ENCODE measurements around the gene CELA3B. TPM values are rescaled to one million over a fixed set of nuclear protein-coding genes. Genes with fewer than 3 reads are reported as not detected.
A peak's percentile ranks its signal among the peaks of the same experiment; 100 is the strongest.
"Not testable (repeated sequence)": the region's sequence is repeated elsewhere in the genome, so short reads cannot be mapped to it uniquely, and the experiment has no call there.

The CELA3B gene
- total RNA-seq, 4 donors from 2014 or later: not detected

DNA sequence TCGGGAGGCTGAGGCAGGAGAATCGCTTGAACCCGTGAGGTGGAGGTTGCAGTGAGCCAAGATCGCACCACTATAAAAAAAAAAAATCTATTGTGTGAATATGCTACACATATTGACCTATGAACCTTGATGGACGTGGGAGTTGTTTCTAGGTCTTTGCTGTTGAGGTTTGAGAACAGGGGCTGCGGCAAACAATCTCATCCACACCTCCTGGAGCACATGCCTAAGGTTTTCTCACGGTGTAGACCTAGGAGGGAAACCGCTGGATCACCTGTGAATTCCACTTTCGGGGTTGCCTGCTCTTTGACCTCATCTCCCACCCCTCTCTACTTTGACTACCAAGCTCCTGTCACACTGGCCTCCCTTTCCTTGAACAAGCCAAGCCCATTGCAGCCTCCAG lies 1.5 kb upstream of the CELA3B start:
- H3K4me3 ChIP-seq, H3K9me3 ChIP-seq, DNase-seq, H3K27ac ChIP-seq, H3K4me1 ChIP-seq, H3K27me3 ChIP-seq, H3K36me3 ChIP-seq: not testable (repeated sequence)

DNA sequence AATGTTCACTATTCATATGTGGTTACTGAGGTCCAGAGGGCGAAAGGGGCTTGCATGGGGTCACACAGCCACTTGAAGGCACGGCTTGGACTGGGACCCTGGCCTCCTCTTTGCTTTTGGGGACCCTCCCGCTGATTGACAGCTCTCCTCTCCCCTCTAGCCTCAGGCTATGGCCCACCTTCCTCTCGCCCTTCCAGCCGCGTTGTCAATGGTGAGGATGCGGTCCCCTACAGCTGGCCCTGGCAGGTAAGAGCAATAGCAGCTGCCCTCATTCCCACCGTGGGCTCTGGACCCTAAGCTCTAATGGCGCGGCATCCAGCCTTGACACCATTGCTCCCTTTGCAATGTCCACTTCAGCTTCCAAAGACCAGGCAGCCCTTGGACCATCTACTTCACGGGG lies 1.4 kb downstream of the CELA3B start:
- H3K27ac ChIP-seq, H3K9me3 ChIP-seq, H3K4me1 ChIP-seq, DNase-seq, H3K36me3 ChIP-seq, H3K27me3 ChIP-seq, H3K4me3 ChIP-seq: not testable (repeated sequence)

DNA sequence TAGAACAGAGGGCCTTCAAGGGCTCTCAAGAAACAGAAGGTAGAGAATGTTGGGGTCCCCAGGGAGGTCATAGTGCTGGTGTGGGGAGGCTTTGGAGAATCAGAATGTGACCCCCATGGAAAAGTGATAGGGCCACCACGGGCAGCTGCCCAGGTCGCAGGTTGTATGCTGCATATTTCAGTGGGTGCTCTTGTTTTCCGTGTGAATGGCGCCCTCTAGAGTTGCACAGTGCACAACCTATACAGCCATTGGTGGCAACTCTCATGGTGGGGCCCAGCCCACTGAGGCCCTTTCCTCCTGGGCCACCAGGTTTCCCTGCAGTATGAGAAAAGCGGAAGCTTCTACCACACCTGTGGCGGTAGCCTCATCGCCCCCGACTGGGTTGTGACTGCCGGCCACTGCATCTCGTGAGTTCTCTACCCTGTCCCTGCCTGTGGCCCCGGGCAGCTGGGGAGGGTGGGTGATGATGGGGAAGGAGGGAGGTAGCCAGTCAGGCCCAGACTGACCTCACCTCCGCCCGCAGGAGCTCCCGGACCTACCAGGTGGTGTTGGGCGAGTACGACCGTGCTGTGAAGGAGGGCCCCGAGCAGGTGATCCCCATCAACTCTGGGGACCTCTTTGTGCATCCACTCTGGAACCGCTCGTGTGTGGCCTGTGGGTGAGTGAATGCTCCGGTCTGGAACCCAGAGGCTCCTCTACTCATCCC lies 3.8 kb downstream of the CELA3B start:
- H3K9me3 ChIP-seq, H3K4me3 ChIP-seq, H3K4me1 ChIP-seq, H3K27ac ChIP-seq, H3K27me3 ChIP-seq, H3K36me3 ChIP-seq: not testable (repeated sequence)
- peak in 1 of 3 donors; percentile 55 for DNase-seq

DNA sequence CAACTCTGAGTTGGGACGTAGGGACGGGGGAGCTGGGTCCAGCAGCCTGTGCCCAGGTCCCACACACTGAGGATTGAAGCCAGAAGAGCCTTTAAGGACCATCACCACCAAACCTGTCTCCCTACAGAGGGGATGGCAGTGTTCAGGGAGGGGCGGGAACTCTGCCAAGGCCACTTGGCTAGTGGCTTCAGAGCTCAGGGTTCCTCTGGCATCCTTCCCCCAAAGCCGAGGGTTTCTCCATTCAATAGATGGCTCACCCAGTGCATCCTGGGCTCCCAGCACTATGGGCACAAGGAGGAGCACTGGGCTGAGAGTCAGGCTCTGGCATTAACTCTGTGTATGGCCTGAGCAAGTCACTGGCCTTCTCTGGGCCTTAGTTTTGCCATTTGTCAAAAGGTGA lies 4.4 kb downstream of the CELA3B start:
- H3K36me3 ChIP-seq, DNase-seq, H3K27ac ChIP-seq, H3K4me1 ChIP-seq, H3K27me3 ChIP-seq, H3K4me3 ChIP-seq, H3K9me3 ChIP-seq: not testable (repeated sequence)

DNA sequence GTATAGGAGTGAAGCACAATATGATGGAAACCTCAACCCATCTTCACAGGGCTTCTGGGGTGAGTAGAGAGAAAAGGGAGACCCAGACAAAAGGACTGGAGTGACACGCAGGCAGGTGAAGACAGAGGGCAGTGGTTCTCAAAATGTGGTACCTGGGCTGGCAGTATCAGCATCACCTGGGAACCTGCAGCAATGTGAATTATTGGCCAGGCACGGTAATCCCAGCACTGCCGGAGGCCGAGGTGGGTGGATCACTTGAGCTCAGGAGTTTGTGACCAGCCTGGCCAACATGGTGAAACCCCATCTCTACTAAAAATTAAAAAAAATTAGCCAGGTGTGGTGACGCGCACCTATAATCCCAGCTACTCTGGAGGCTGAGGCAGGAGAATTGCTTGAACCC lies 5.3 kb downstream of the CELA3B start:
- not testable (repeated sequence) for DNase-seq, H3K27me3 ChIP-seq, H3K27ac ChIP-seq, H3K4me3 ChIP-seq, H3K36me3 ChIP-seq, H3K9me3 ChIP-seq, H3K4me1 ChIP-seq

DNA sequence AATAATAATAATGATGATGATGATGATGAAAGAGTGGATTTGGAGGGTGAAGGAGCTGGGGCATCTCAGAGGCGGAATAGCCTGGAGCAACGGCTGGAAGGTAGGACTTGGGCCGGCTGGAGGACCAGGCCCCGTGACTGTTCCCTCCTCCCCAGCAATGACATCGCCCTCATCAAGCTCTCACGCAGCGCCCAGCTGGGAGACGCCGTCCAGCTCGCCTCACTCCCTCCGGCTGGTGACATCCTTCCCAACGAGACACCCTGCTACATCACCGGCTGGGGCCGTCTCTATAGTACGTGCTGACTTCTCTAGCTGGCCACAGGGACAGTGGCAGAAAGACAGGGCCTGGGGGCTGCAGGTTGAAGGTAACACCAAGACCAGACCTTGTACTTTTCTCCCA lies 6.7 kb downstream of the CELA3B start:
- DNase-seq, H3K27ac ChIP-seq, H3K4me1 ChIP-seq, H3K9me3 ChIP-seq, H3K36me3 ChIP-seq, H3K4me3 ChIP-seq, H3K27me3 ChIP-seq: not testable (repeated sequence)

DNA sequence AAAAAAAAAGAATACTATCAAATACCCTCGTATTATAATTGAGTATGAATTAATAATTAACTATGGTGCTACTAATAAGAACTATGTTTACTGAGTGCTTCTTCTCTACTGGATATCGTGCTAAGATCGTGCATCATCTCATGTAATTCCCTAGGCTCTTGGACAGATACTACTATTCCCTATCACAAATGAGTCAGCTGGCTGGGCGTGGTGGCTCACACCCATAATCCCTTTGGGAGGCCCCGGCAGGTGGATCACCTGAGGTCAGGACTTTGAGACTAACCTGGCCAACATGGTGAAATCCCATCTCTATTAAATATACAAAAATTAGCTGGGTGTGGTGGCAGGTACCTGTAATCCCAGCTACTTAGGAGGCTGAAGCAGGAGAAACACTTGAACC lies 9.1 kb downstream of the CELA3B start:
- not testable (repeated sequence) for H3K27ac ChIP-seq, H3K9me3 ChIP-seq, H3K4me3 ChIP-seq, H3K27me3 ChIP-seq, H3K4me1 ChIP-seq, DNase-seq, H3K36me3 ChIP-seq

DNA sequence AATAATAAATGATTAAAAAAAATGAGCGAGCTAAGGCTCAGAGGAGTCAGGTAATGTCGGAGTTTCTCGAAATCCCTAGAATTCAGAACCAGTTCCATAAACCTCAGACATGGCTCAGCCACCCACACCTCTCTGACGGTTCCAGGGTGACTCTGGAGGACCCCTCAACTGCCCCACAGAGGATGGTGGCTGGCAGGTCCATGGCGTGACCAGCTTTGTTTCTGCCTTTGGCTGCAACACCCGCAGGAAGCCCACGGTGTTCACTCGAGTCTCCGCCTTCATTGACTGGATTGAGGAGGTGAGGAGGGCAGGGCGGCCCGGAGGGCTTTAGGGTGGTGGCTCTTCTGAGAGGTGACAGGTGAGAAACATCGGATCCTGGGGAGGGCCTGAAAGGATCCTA lies 9.6 kb downstream of the CELA3B start:
- not testable (repeated sequence) for H3K4me3 ChIP-seq, H3K9me3 ChIP-seq, H3K36me3 ChIP-seq, H3K27ac ChIP-seq, DNase-seq, H3K27me3 ChIP-seq, H3K4me1 ChIP-seq

DNA sequence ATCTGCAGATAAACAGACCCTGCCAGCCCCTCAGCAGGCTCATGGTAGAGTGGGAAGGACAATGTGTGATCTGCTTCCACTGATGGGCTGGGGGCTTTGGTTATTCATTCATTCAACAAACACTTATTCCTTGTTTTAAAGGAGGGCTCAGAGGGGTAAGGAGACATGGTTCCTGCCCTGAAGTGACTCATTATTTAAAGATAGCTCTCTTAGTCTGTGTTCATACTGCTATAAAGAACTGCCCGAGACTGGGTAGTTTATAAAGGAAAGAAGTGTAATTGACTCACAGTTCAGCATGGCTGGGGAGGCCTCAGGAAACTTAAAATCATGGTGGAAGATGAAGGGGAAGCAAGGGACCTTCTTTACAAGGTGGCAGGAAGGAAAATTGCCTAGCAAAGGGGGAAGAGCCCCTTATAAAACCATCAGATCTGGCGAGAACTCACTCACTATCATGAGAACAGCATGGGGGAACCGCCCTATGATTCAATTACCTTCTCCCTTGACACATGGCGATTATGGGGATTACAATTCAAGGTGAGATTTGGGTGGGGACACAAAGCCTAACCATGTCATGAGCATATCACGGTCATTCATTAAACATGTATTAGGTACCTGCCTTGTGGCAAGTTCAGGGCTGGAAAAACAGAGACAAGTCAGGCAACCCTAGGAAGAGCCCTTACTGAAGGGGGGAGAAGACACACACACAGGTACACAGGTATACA lies 13.0 kb downstream of the CELA3B start:
- H3K36me3 ChIP-seq, H3K27me3 ChIP-seq, H3K4me3 ChIP-seq, H3K9me3 ChIP-seq, H3K4me1 ChIP-seq: not testable (repeated sequence)
- DNase-seq: peak in 1 of 3 donors; percentile 8
- peak overlapping the region in 1 of 4 donors; percentile 49 for H3K27ac ChIP-seq

DNA sequence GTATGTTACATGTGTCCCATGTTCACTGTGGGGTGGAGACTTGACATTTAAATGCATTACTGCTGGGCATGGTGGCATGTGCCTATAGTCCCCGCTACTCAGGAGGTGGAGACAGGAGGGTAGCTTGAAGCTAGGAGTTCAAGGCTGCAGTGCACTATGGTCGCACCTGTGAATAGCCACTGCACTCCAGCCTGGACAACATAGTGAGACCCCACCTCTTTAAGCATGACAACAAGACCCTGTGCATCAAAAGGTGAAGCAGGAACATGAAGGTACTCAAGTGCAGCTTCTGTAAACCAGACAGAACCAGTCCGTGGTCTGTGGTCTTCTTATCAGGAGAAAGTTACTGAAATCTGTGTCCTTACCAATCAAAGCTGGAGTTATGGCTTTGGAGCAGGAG lies 15.4 kb downstream of the CELA3B start:
- not testable (repeated sequence) for H3K27me3 ChIP-seq

DNA sequence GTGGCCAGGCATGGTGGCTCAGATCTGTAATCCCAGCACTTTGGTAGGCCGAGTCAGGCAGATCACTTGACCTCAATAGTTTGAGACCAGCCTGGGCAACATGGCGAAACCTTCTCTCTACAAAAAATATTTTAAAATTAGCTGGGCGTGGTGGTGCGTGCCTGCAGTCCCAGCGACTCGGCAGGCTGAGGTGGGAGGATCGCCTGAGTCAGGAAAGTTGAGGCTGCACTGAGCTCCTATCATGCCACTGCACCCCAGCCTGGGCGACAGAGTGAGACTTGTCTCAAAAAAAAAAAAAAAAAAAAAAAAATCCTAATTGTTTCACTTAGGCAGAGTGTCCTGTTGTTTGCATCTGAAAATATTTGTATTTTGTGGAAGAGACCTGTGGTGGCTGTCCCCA lies 17.9 kb downstream of the CELA3B start:
- H3K27me3 ChIP-seq, H3K4me1 ChIP-seq, H3K27ac ChIP-seq, H3K9me3 ChIP-seq, H3K4me3 ChIP-seq, H3K36me3 ChIP-seq: not testable (repeated sequence)
- peak in 1 of 3 donors; percentile 26 for DNase-seq

More for the DNA sequence above, 15.4 kb downstream of the CELA3B start:
- not testable (repeated sequence) for H3K4me3 ChIP-seq, H3K27ac ChIP-seq, H3K9me3 ChIP-seq, H3K36me3 ChIP-seq, H3K4me1 ChIP-seq
- DNase-seq: peak in 1 of 3 donors; percentile 6

DNA sequence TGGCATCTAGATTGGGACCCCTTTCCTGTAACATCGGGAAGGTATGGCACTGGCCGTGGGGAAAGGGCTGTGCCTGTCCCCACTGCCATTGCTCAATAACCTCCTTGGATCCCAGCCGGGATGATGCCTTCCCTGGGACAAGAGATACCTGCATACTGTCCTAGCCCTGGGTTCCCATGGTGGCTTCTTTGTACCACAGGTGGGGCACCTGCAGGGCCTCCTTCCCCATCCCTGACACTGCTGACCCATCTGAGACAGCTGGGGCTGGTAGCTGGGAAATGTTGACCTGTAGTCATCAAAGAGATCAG lies 19.8 kb downstream of the CELA3B start:
- peak overlapping the region in 3 of 4 donors; percentile 42 to 87 (median 80) for H3K27ac ChIP-seq
- H3K36me3 ChIP-seq, H3K4me1 ChIP-seq, H3K27me3 ChIP-seq, H3K9me3 ChIP-seq: not testable (repeated sequence)
- H3K4me3 ChIP-seq: peak overlapping the region in 1 of 4 donors; percentile 28
- peak in 1 of 3 donors; percentile 44 for DNase-seq

DNA sequence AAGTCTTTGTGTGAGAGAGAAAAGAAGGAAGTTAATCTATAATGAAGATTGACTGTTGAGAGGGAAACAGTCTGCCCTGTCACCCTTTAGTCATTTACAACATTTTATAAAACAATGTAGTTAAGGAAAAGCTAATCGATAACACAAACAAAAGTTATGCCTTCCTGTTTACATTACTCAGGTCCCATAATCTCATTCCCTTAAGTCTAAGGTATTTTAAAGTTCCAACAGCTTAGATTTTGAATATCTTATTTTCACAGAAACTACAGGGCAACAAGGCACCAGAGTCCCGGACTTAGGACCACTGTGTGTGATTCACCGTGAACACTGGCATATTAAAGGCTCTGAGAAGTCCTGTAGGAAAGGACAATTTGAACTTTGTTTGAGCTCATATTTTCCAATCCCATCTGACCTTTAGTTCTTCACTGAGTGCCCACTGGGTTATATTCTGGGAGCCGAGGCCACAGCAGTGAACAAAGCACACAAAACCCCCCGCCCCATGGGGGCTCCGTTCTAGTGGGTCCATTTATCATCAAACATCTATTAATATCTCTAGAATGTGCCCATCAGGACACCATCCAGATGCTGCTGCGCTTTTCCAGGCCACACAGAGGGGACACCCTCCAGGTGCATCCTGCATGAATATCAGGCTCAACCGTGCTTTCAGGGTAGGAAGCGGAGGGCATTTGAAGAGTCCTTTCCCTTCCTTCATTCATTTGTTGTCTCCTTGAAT lies 21.2 kb downstream of the CELA3B start:
- peak overlapping the region in 3 of 4 donors; percentile 42 to 87 (median 80) for H3K27ac ChIP-seq
- DNase-seq: peak in 1 of 3 donors; percentile 51
- not testable (repeated sequence) for H3K27me3 ChIP-seq, H3K4me3 ChIP-seq, H3K9me3 ChIP-seq, H3K36me3 ChIP-seq, H3K4me1 ChIP-seq

DNA sequence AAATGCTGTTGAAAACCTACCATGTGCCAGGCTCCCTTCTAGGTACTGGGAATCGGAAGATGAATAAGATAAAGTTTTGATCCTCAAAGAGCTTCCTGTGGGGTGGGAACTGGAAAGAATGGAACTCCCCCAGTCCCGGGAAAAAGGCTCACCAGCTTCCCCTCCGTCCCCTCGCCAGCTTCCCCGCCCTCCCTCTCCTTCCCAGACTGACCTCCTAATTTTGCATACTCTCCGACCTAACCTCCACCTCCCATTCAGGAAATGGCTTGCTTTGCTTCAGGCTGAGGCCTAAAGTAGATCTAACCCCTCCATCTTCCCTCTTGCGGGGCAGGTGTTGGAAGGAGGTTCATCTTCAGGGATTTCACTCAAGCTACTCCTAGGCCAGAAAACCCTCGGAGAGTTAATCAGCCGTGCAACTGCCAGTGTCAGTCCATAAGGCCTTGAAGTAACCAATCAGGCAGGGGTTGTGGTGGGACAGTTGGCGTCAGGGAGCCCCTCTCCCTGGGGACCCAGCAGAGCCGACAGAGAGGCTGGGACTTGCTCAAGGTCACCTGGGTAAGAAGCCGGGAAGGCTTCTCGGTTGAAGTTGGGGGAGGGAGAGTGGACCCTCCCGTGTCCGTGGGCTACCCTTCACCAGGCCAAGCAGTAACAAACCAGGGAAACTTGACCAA lies 21.9 kb downstream of the CELA3B start:
- not testable (repeated sequence) for H3K9me3 ChIP-seq, H3K27me3 ChIP-seq, H3K36me3 ChIP-seq, DNase-seq, H3K4me1 ChIP-seq, H3K4me3 ChIP-seq
- H3K27ac ChIP-seq: peak overlapping the region in 1 of 4 donors; percentile 87

DNA sequence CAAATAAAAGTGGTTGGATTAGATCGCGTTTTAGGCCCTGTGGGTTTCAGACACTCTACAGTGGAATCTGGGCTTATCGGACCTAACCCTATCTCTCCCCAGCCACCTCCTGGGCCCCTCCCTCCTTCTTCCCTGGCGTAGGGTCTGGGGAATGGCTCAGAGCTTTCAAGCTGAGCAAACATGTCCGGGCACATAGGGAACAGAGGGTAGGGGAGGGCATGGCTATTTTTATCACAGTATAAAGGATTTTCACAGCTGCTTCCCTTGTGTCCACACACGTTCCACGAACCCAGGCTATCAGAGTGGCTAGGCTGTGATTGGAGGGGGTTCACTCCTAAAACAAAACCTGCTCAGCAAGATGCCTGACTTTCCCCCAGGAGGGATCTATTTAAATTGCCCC lies 22.8 kb downstream of the CELA3B start:
- H3K4me3 ChIP-seq, H3K4me1 ChIP-seq, H3K27ac ChIP-seq, H3K36me3 ChIP-seq, DNase-seq, H3K9me3 ChIP-seq, H3K27me3 ChIP-seq: not testable (repeated sequence)

Data from Peyer's patch (tissue), 4 donors.